Mucosa of rectum (tissue), 2 donors: ENCODE data around the gene WEE2.
A peak's percentile ranks its signal among the peaks of the same experiment; 100 is the strongest.
"Not testable (repeated sequence)": the region's sequence is repeated elsewhere in the genome, so short reads cannot be mapped to it uniquely, and the experiment has no call there.

Source experiments
- H3K27ac ChIP-seq, 2 donors: one replicate each; pipeline ENCODE4 v1.7.0; 2013; ENCODE audit warnings: inconsistent platforms in 2 of 2, low read depth in 2 of 2, low read length in 2 of 2
- H3K27me3 ChIP-seq, 2 donors: one replicate each; pipeline ENCODE4 v1.7.0; 2013; ENCODE audit warnings: low read length in 2 of 2; ENCODE audit not compliant: control insufficient read depth in 2 of 2, insufficient read depth in 2 of 2
- H3K36me3 ChIP-seq, 2 donors: one replicate each; pipeline ENCODE4 v1.7.0; 2013; ENCODE audit warnings: low read length in 2 of 2; ENCODE audit not compliant: control insufficient read depth in 2 of 2, insufficient read depth in 2 of 2
- H3K4me1 ChIP-seq, 2 donors: one replicate each; pipeline ENCODE4 v1.7.0; 2013; ENCODE audit warnings: low read length in 2 of 2, mild to moderate bottlenecking in 1 of 2; ENCODE audit not compliant: control insufficient read depth in 2 of 2, insufficient read depth in 2 of 2
- H3K4me3 ChIP-seq, 2 donors: one replicate each; pipeline ENCODE4 v1.7.0; 2013; ENCODE audit warnings: low read length in 2 of 2
- H3K9ac ChIP-seq, 2 donors: one replicate each; pipeline ENCODE4 v1.7.0; 2013; ENCODE audit warnings: low read length in 2 of 2, low read depth in 1 of 2, mild to moderate bottlenecking in 1 of 2
- H3K9me3 ChIP-seq, 2 donors: one replicate each; pipeline ENCODE4 v1.7.0; 2013; ENCODE audit warnings: low read length in 2 of 2; ENCODE audit not compliant: control insufficient read depth in 2 of 2
- donor health status: healthy.
- donor health status: Normal muscosa, but diverticular disease.

Gene WEE2

DNA sequence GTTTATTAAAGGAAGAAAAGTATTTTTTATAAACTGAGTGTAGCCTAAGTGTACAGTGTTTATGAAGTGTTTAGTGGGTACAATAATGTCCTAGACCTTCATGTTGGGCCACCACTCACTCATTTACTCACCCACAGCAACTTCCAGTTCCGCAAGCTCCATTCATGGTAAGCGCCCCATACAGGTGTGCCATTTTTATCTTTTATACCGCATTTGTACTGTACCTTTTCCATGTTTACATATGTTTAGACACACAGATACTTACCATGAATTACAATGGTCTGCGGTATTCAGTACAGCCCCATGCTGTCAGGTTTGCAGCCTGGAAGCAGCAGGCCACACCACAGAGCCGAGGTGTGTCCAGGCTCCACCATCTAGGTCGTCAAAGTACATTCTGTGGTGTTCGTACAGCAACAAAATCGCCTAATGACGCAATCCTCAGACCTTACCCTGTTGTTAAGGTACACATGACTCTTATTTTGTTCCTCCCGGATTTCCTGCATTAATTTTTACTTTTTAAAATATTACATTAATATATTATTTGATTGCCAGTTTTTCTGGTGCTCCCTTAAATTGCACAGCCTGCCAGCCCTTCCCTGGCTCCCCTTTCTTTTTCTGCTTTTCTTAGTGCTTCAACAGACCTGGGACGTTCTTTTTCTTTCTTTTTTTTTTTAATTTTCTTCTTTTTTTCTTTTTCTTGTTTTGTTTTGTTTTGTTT is 29.1 kb downstream of the WEE2 start:
- H3K9me3 ChIP-seq = no peaks in the 10 kb centered on the region
- H3K4me3 ChIP-seq = peak overlapping the region; percentile 94 to 96
- no peaks in the 10 kb centered on the region for H3K27me3 ChIP-seq
- peak overlapping the region; percentile 74 to 83 for H3K27ac ChIP-seq
- H3K9ac ChIP-seq = peak overlapping the region; percentile 66 to 76
- H3K4me1 ChIP-seq = peaks cover 6 to 16% of the 10 kb centered on the region in 2 donors
- H3K36me3 ChIP-seq = peaks cover 15 to 18% of the 10 kb centered on the region in 2 donors

DNA sequence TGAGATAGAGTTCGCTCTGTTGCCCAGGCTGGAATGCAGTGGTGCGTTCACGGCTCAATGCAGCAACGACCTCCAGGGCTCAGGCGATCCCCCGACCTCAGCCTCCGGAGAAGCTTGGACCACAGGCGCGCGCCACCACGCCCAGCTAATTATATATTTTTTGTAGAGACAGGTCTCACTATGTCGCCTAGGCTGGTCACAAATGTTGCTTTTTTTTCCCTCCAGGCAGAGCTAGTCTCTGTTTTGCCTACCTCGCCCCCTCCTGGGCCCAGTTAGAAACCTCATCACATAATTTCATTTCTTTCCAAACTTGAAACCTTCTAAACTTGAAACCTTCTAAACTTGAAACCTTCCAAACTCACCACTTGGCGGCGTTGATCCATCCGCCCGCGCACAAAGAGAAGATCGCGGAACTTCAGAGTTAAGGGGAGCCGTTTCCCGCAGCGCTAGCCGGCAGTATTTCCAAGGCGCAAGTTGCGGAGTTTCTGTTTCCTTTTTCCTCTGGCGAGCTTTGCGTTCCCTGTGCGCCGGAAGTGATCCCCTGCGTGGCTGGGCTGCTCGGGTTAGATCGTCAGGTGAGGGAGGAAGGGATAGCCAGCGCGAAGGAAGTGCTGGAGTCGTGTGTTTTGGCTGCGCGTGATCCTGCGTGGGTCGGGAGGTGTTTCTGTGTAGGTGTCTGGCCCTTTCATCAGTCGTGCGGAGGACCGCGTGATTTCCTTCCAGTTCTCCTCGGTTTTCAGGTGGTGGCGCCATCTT is 29.9 kb downstream of the WEE2 start, which contains the start of gene SSBP1:
SSBP1 (plus strand) TSS at position 523 of the 756 bp plus-strand sequence. CDS start 809 bp downstream, outside the sequence.
- peaks cover 19 to 21% of the 10 kb centered on the region in 2 donors for H3K36me3 ChIP-seq
- H3K9me3 ChIP-seq = no peaks in the 10 kb centered on the region
- peak within 1 kb of the TSS; percentile 94 to 96 for H3K4me3 ChIP-seq
- no peaks in the 10 kb centered on the region for H3K27me3 ChIP-seq
- peaks cover 6 to 16% of the 10 kb centered on the region in 2 donors for H3K4me1 ChIP-seq
- peak within 1 kb of the TSS; percentile 76 to 85 for H3K9ac ChIP-seq
- peak within 1 kb of the TSS; percentile 74 to 83 for H3K27ac ChIP-seq

GRCh38 chr7:141738592-141739013 is 30.4 kb downstream of the WEE2 start:
- H3K27me3 ChIP-seq = no peaks in the 10 kb centered on the region
- peak overlapping the region; percentile 74 to 83 for H3K27ac ChIP-seq
- H3K4me1 ChIP-seq = peaks cover 6 to 16% of the 10 kb centered on the region in 2 donors
- H3K9me3 ChIP-seq = no peaks in the 10 kb centered on the region
- H3K4me3 ChIP-seq = peak overlapping the region; percentile 94 to 96
- peak overlapping the region; percentile 76 to 85 for H3K9ac ChIP-seq
- H3K36me3 ChIP-seq = peaks cover 25 to 26% of the 10 kb centered on the region in 2 donors

DNA sequence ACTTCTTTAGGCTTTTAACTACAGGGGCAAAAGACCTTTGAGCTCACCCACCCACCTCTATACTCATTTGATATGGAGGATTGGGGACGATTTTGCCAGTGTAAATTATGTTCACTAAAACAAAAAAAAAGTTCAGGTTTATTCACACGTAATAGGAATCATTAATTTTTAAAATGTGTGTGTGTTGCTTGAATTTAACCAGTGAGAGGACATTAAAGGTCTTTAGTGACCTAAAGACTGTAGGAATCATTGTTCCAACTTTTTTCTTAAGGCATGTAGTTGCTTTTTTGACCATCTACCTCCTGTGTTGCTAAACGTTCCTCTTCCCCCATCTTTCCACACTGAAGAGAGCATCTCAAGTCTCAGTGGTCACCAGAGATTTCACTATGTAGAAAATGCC is 31.1 kb downstream of the WEE2 start:
- Histone ChIP-seq H3K4me1 (peaks cover 6 to 16% of the 10 kb centered on the region in 2 donors), H3K36me3 (peaks cover 31 to 33% of the 10 kb centered on the region in 2 donors), H3K9me3 (no peaks in the 10 kb centered on the region), H3K27me3 (no peaks in the 10 kb centered on the region), H3K4me3 (peak overlapping the region; percentile 94 to 96), H3K27ac (no peak overlapping the region), H3K9ac (no peak overlapping the region)

GRCh38 chr7:141742229-141742628 is 34.1 kb downstream of the WEE2 start:
- Histone ChIP-seq H3K9me3 (no peaks in the 10 kb centered on the region), H3K27me3 (no peaks in the 10 kb centered on the region), H3K4me1 (peaks cover 5 to 13% of the 10 kb centered on the region in 2 donors), H3K36me3 (peaks cover 49 to 53% of the 10 kb centered on the region in 2 donors), H3K4me3 (no peak overlapping the region), H3K27ac (no peak overlapping the region), H3K9ac (no peak overlapping the region)

DNA sequence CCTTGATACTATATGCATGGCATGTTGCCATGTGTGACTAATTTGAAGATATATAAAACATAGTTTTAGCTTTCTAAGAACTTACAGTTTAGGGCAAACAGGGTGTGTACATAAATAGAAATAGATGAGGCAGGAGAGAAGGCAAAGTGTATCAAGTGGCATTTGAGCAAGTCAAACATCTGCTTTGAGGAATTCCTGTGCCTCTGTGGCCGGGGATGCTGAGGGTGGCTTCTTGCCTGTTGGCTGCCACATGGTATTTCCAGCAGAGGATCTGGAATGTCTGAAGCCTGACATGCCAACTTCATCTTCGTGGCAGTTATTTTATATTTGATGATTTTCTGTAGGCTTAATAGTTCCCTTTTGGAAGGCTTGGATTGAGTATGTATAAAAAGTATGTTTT is 36.0 kb downstream of the WEE2 start:
- Histone ChIP-seq H3K27ac (no peak overlapping the region), H3K9me3 (no peaks in the 10 kb centered on the region), H3K36me3 (peaks cover 62 to 68% of the 10 kb centered on the region in 2 donors), H3K4me3 (no peak overlapping the region), H3K27me3 (no peaks in the 10 kb centered on the region), H3K4me1 (peaks cover under 1 to 5% of the 10 kb centered on the region in 2 donors), H3K9ac (no peak overlapping the region)

GRCh38 chr7:141748396-141748795 is 40.2 kb downstream of the WEE2 start:
- H3K27ac ChIP-seq = no peak overlapping the region
- no peaks in the 10 kb centered on the region for H3K27me3 ChIP-seq
- no peak overlapping the region for H3K9ac ChIP-seq
- H3K36me3 ChIP-seq = peaks cover 79 to 85% of the 10 kb centered on the region in 2 donors
- H3K4me3 ChIP-seq = no peak overlapping the region
- H3K9me3 ChIP-seq = peaks cover 17 to 24% of the 10 kb centered on the region in 2 donors
- H3K4me1 ChIP-seq = no peaks in the 10 kb centered on the region

DNA sequence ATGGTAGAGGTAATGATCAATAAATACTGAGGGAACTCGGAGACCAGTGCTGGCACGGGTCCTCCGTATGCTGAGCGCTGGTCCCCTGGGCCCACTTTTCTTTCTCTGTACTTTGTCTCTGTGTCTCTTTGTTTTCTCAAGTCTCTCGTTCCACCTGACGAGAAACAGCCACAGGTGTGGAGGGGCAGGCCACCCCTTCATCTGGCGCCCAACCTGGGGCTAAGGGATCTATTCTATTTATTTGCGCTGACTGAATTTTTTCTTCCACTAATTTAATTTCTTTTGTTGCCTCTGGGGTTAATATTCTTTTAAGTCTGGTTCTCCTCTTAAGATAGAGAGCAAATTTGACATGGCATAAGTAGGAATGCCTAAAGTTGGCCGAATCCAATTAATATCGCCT is 43.8 kb downstream of the WEE2 start:
- not testable (repeated sequence) for H3K4me1 ChIP-seq, H3K4me3 ChIP-seq, H3K9ac ChIP-seq, H3K27ac ChIP-seq, H3K27me3 ChIP-seq
- peaks cover 17 to 24% of the 10 kb centered on the region in 2 donors for H3K9me3 ChIP-seq
- peaks cover 59 to 75% of the 10 kb centered on the region in 2 donors for H3K36me3 ChIP-seq

DNA sequence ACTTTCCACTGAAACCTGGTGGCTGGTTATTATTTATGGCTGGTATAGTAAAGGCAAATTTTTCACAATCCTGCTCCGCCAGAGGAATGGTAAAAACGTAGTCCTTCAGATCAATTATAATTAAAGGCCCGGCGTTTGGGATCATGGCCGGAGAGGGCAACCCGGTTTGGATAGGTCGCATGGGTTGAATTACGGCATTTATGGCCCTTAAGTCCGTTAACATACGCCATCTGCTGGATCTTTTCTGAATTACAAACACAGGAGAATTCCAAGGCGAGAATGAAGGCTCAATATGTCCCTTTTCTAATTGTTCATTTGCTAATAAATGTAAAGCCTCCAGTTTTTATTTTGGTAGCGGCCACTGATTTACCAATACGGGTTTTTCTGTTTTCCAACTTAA is 44.5 kb downstream of the WEE2 start:
- peaks cover 63 to 81% of the 10 kb centered on the region in 2 donors for H3K36me3 ChIP-seq
- no peaks in the 10 kb centered on the region for H3K27me3 ChIP-seq
- no peak overlapping the region for H3K9ac ChIP-seq
- H3K27ac ChIP-seq = no peak overlapping the region
- no peaks in the 10 kb centered on the region for H3K4me1 ChIP-seq
- H3K9me3 ChIP-seq = peaks cover 17 to 24% of the 10 kb centered on the region in 2 donors
- H3K4me3 ChIP-seq = no peak overlapping the region

GRCh38 chr7:141754939-141755338 is 46.8 kb downstream of the WEE2 start:
- no peak overlapping the region for H3K9ac ChIP-seq
- H3K4me1 ChIP-seq = no peaks in the 10 kb centered on the region
- H3K4me3 ChIP-seq = no peak overlapping the region
- H3K27ac ChIP-seq = no peak overlapping the region
- H3K27me3 ChIP-seq = no peaks in the 10 kb centered on the region
- H3K36me3 ChIP-seq = peaks cover 60 to 72% of the 10 kb centered on the region in 2 donors
- H3K9me3 ChIP-seq = peaks cover 17 to 22% of the 10 kb centered on the region in 2 donors
